Measurements from ENCODE around the gene FAAP100. TPM values are rescaled to one million over a fixed set of nuclear protein-coding genes. Genes with fewer than 3 reads are reported as not detected.

The FAAP100 gene
- total and polyA plus RNA-seq, 2 donors (not counting 1 experiment from before 2014, with no cell fraction given), result 62.0 to 72.7 TPM

DNA sequence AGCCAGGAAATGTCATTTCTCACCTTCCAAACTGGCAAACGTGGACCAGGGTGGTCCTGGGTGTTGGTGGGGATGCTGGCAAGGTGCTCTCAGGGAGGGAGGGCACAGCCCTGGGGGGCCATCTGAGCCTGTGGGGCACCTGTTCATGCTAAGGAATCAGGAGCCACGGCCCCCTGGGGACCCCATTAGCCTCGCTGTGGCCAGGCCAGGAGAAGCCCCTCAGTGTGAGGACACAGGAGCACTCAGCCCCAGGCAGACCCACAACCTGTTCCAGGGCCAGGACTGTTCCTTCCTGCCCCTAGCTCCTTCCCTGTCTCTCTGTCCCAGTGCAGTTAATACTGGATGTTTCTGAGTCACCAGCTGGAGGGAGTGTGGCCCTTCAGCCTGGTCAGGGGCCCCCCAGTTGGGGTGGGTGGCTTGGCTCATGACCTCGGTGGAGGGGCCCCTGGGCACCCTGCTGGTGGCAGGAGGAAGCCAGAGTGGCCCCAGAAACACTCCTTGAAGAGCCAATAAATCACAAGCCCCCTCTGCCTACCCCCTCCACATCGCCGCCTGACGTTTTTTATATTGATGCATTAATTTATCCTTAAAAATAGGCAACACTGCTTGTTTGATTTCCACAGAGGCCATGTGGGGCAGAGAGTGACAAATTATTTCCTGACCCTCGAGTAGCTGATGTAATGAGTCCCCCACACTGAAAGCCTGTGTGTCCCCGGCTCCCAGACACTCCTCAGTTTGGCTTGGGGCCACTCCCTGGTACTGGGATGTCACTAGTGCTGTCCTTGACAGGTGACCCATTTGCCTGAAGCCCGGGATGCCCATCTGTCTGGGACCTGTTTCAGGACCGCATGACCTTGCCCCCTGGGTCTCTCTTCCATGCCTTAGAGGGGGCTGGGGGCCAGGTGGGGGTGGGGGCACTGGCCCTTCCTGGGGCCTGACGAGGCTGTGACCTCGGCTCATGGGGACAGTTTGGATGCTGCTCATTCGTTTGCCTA lies 61.9 kb downstream of the FAAP100 start:
- no peak for DNase-seq
- intact Hi-C loops (cut with micrococcal nuclease), result loop anchor here (10.0 kb wide), 1 partner anchor 115 kb away; no protein-coding TSS in a partner anchor
- no peak overlapping the region for H3K4me3 ChIP-seq (ENCODE audit: control extremely low read depth in 1 of 5, extremely low read depth in 1 of 5, insufficient read depth in 1 of 5, low read depth in 2 of 5, low read length in 4 of 5)
- H3K79me2 ChIP-seq (ENCODE audit: control insufficient read depth, insufficient read depth, low read length), result no peaks in the 10 kb centered on the region
- no peak overlapping the region for H3K9ac ChIP-seq (ENCODE audit: low read length)
- 64% methylated on average over 8 of the region's 14 CpGs for WGBS (ENCODE audit: insufficient coverage)
- no peak overlapping the region for H3K4me2 ChIP-seq (replicated peaks; ENCODE audit: low read depth, low read length, poor library complexity, severe bottlenecking)
- no peak overlapping the region for H3K27ac ChIP-seq (ENCODE audit: low read length in 2 of 2)
- CTCF ChIA-PET, result interaction anchor here (1.0 to 2.4 kb wide), 3 partner anchors 111 to 348 kb away, joined by 3 to 6 read pairs (median 5); no protein-coding TSS in a partner anchor
- no peak for TF ChIP-seq EZH2 (IDR thresholded peaks at IDR 0.05; ENCODE audit: borderline replicate concordance, insufficient read depth, low read depth, low read length, poor library complexity, severe bottlenecking)
- TF ChIP-seq, protein P1, sequence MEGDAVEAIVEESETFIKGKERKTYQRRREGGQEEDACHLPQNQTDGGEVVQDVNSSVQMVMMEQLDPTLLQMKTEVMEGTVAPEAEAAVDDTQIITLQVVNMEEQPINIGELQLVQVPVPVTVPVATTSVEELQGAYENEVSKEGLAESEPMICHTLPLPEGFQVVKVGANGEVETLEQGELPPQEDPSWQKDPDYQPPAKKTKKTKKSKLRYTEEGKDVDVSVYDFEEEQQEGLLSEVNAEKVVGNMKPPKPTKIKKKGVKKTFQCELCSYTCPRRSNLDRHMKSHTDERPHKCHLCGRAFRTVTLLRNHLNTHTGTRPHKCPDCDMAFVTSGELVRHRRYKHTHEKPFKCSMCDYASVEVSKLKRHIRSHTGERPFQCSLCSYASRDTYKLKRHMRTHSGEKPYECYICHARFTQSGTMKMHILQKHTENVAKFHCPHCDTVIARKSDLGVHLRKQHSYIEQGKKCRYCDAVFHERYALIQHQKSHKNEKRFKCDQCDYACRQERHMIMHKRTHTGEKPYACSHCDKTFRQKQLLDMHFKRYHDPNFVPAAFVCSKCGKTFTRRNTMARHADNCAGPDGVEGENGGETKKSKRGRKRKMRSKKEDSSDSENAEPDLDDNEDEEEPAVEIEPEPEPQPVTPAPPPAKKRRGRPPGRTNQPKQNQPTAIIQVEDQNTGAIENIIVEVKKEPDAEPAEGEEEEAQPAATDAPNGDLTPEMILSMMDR (IDR thresholded peaks at IDR 0.05), result no peak
- peaks cover 21% of the 10 kb centered on the region for H3K27me3 Mint-ChIP-seq
- peaks cover 0 to 4% (median 0%) of the 10 kb centered on the region in 3 donors for H3K9me3 ChIP-seq (ENCODE audit: control extremely low read depth in 1 of 3, control insufficient read depth in 2 of 3, insufficient read depth in 1 of 3, low read length in 2 of 3)
- ATAC-seq (ENCODE audit: low read depth), result no peak
- peak overlapping the region; percentile 70 for H3K4me3 Mint-ChIP-seq
- H4K20me1 ChIP-seq (ENCODE audit: control insufficient read depth, insufficient read depth, low read length, poor library complexity, severe bottlenecking), result no peaks in the 10 kb centered on the region
- H3K36me3 ChIP-seq (replicated peaks in 1 of 2; ENCODE audit: control extremely low read depth in 1 of 2, control insufficient read depth in 1 of 2, extremely low read depth in 1 of 2, insufficient read depth in 2 of 2, low read length in 1 of 2), result no peaks in the 10 kb centered on the region
- peaks cover 5% of the 10 kb centered on the region for H3K4me1 Mint-ChIP-seq
- H3K4me1 ChIP-seq (ENCODE audit: control insufficient read depth in 2 of 2, insufficient read depth in 2 of 2, low read length in 2 of 2), result peaks cover 9 to 13% of the 10 kb centered on the region in 2 donors
- no peaks in the 10 kb centered on the region for H3K9me3 Mint-ChIP-seq (ENCODE audit: insufficient read depth)
- H3K27me3 ChIP-seq (replicated peaks in 1 of 4; ENCODE audit: control extremely low read depth in 1 of 4, control insufficient read depth in 3 of 4, insufficient read depth in 4 of 4, low read length in 3 of 4), result peaks cover 0 to 12% (median 2%) of the 10 kb centered on the region in 4 experiments
- no peak overlapping the region for H2AFZ ChIP-seq (ENCODE audit: insufficient read depth, low read depth, low read length, poor library complexity, severe bottlenecking)
- no peak overlapping the region for H3K27ac Mint-ChIP-seq
- POLR2A ChIA-PET, result interaction anchor here (0.6 to 1.5 kb wide), 2 partner anchors 15 to 62 kb away, joined by 3 to 4 read pairs; no protein-coding TSS in a partner anchor

Small RNA genes lying within 50 kb of the gene (small RNA-seq; reads per million reads assigned to genes)
- gene RF00019 (ENCODE audit: insufficient read length, low read depth, low replicate concordance), result not detected

Other genes starting within 250 kb of the FAAP100 start
- gene BAHCC1, start 156.9 kb downstream of the FAAP100 start, total RNA-seq, result 0.12 and 0.44 TPM in 2 replicates
- gene BAHCC1, start 156.9 kb downstream of the FAAP100 start, polyA plus RNA-seq, result 0.48 and 1.3 TPM in 2 replicates
- gene ACTG1, start 39.6 kb downstream of the FAAP100 start, total RNA-seq, result 773 and 803 TPM in 2 replicates
- gene ACTG1, start 39.6 kb downstream of the FAAP100 start, polyA plus RNA-seq, result 1,677 and 1,778 TPM in 2 replicates
- 6.3 and 7.4 TPM in 2 replicates for gene FSCN2, start 24.0 kb downstream of the FAAP100 start, total RNA-seq
- gene FSCN2, start 24.0 kb downstream of the FAAP100 start, polyA plus RNA-seq, result 7.1 and 12.0 TPM in 2 replicates
- 101 and 103 TPM in 2 replicates for gene NPLOC4, start 84.8 kb upstream of the FAAP100 start, total RNA-seq
- 70.2 and 80.6 TPM in 2 replicates for gene NPLOC4, start 84.8 kb upstream of the FAAP100 start, polyA plus RNA-seq
- gene TSPAN10, start 84.8 kb upstream of the FAAP100 start, total RNA-seq, result 1.1 and 1.6 TPM in 2 replicates
- gene TSPAN10, start 84.8 kb upstream of the FAAP100 start, polyA plus RNA-seq, result 0.34 and 0.45 TPM in 2 replicates
- gene PDE6G, start 104.2 kb upstream of the FAAP100 start, total RNA-seq, result 0.69 and 0.92 TPM in 2 replicates
- 1.1 and 1.6 TPM in 2 replicates for gene PDE6G, start 104.2 kb upstream of the FAAP100 start, polyA plus RNA-seq
- gene OXLD1, start 114.3 kb upstream of the FAAP100 start, total RNA-seq, result 38.6 and 39.5 TPM in 2 replicates
- 53.5 and 102 TPM in 2 replicates for gene OXLD1, start 114.3 kb upstream of the FAAP100 start, polyA plus RNA-seq
- gene CCDC137, start 114.4 kb upstream of the FAAP100 start, total RNA-seq, result 36.0 and 41.7 TPM in 2 replicates
- 12.9 and 18.8 TPM in 2 replicates for gene CCDC137, start 114.4 kb upstream of the FAAP100 start, polyA plus RNA-seq
- 32.5 and 35.3 TPM in 2 replicates for gene ARL16, start 131.4 kb upstream of the FAAP100 start, total RNA-seq
- gene ARL16, start 131.4 kb upstream of the FAAP100 start, polyA plus RNA-seq, result 61.4 and 101 TPM in 2 replicates
- gene HGS, start 131.7 kb upstream of the FAAP100 start, total RNA-seq, result 184 and 190 TPM in 2 replicates
- 206 and 220 TPM in 2 replicates for gene HGS, start 131.7 kb upstream of the FAAP100 start, polyA plus RNA-seq
- 23.8 and 24.1 TPM in 2 replicates for gene MRPL12, start 151.0 kb upstream of the FAAP100 start, total RNA-seq
- 15.9 and 25.6 TPM in 2 replicates for gene MRPL12, start 151.0 kb upstream of the FAAP100 start, polyA plus RNA-seq
- 5.0 and 6.5 TPM in 2 replicates for gene SLC25A10, start 159.9 kb upstream of the FAAP100 start, total RNA-seq
- gene SLC25A10, start 159.9 kb upstream of the FAAP100 start, polyA plus RNA-seq, result 2.9 and 3.9 TPM in 2 replicates

Measured in B cell (primary cell).